H1 (cell line): ENCODE measurements around the gene ARHGEF38. TPM values are rescaled to one million over a fixed set of nuclear protein-coding genes. Genes with fewer than 3 reads are reported as not detected.

ENCODE experiments used
- CTCF ChIA-PET: fragments of 300-600 bp; sonication (Branson Sonifier 250); formaldehyde crosslinking; loops from one replicate; lab custom pipeline; 2021; ENCODE audit not compliant: partially characterized antibody; lab: Charles Lee
- POLR2A ChIA-PET: fragments of 300-600 bp; sonication (Branson Sonifier 250); formaldehyde crosslinking; loops from one replicate; lab custom pipeline; 2021; ENCODE audit warnings: inconsistent platforms; ENCODE audit not compliant: partially characterized antibody; lab: Charles Lee
- DNase-seq, 2 experiments: peaks; one replicate each; pipeline versions ENCODE4 v3.0.0 to v3.0.0-alpha.2; 2010 to 2022; ENCODE audit warnings: low spot score in 2 of 2, low read depth in 1 of 2, mixed read lengths in 1 of 2
- FAIRE-seq: peaks from 2 replicates; lab custom pipeline; 2011; peaks lifted over from hg19 to GRCh38; lab: Jason Lieb, UNC
- H2AFZ ChIP-seq: 2 replicates; pipeline ENCODE4 v1.8.1; 2012; ENCODE audit warnings: low read length, inconsistent platforms
- H2AK5ac ChIP-seq: 2 replicates; pipeline ENCODE4 v1.6.1; 2013; ENCODE audit warnings: low read depth, low read length
- H2BK120ac ChIP-seq: replicated peaks from 2 replicates; pipeline ENCODE3; 2013; ENCODE audit warnings: low read depth, low read length, inconsistent platforms
- H2BK12ac ChIP-seq: 2 replicates; pipeline ENCODE4 v1.6.1; 2013; ENCODE audit warnings: low read depth, low read length
- H2BK15ac ChIP-seq: 2 replicates; pipeline ENCODE4 v1.6.1; 2013; ENCODE audit warnings: low read length
- H2BK20ac ChIP-seq: 2 replicates; pipeline ENCODE4 v1.6.1; 2013; ENCODE audit warnings: low read length
- H2BK5ac ChIP-seq: 2 replicates; pipeline ENCODE4 v1.6.1; 2013; ENCODE audit warnings: low read depth, low read length
- H3K14ac ChIP-seq: 2 replicates; pipeline ENCODE4 v1.6.1; 2013; ENCODE audit warnings: inconsistent platforms; ENCODE audit not compliant: insufficient read length
- H3K18ac ChIP-seq: 2 replicates; pipeline ENCODE4 v1.6.1; 2013; ENCODE audit warnings: low read length; ENCODE audit errors: extremely low read depth
- H3K23ac ChIP-seq: 2 replicates; pipeline ENCODE4 v1.6.1; 2013; ENCODE audit warnings: inconsistent platforms; ENCODE audit not compliant: insufficient read length
- H3K23me2 ChIP-seq: 2 replicates; pipeline ENCODE4 v1.6.1; 2013; ENCODE audit warnings: low read depth, low read length
- H3K27ac ChIP-seq: 2 replicates; pipeline ENCODE4 v1.6.1; 2011; ENCODE audit warnings: low read depth, low read length, inconsistent platforms
- H3K27me3 ChIP-seq, 4 experiments: replicated peaks in 1 of 4; 1 replicate in 1 of 4; 2 replicates in 3 of 4; pipeline versions ENCODE4 v1.6.1 to v1.8.1; 2011 to 2013; ENCODE audit warnings: low read length in 3 of 4, mild to moderate bottlenecking in 3 of 4, inconsistent platforms in 2 of 4, mixed read lengths in 2 of 4, moderate library complexity in 1 of 4; ENCODE audit not compliant: control insufficient read depth in 3 of 4, insufficient read depth in 3 of 4; ENCODE audit errors: extremely low read depth in 1 of 4
- H3K36me3 ChIP-seq, 4 experiments: 2 replicates each; pipeline versions ENCODE4 v1.6.1 to v1.8.1; 2011 to 2013; ENCODE audit warnings: mild to moderate bottlenecking in 4 of 4, low read length in 3 of 4, moderate library complexity in 2 of 4, control low read depth in 1 of 4, inconsistent platforms in 1 of 4; ENCODE audit not compliant: insufficient read depth in 4 of 4, control insufficient read depth in 2 of 4
- H3K4ac ChIP-seq: replicated peaks from 2 replicates; pipeline ENCODE3; 2013; ENCODE audit warnings: low read length, low read depth, mixed read lengths, inconsistent platforms; ENCODE audit not compliant: insufficient read length
- H3K4me1 ChIP-seq, 4 experiments: replicated peaks in 1 of 4; 1 replicate in 1 of 4; 2 replicates in 3 of 4; pipeline versions ENCODE4 v1.6.1 to v1.8.1; 2011 to 2013; ENCODE audit warnings: low read length in 3 of 4, inconsistent platforms in 2 of 4, mixed read lengths in 1 of 4; ENCODE audit not compliant: insufficient read depth in 4 of 4, control insufficient read depth in 3 of 4
- H3K4me2 ChIP-seq, 2 experiments: 2 replicates each; pipeline versions ENCODE4 v1.6.1 to v1.8.1; 2011 to 2013; ENCODE audit warnings: low read depth in 2 of 2, low read length in 2 of 2, control low read depth in 1 of 2, inconsistent platforms in 1 of 2, mild to moderate bottlenecking in 1 of 2; ENCODE audit not compliant: insufficient read depth in 1 of 2
- H3K4me3 ChIP-seq, 4 experiments: fragments of 200-600, 300-600 bp in 1 of 4; sonication (generic), shearing (Covaris generic), sonication (Bioruptor Twin) in 1 of 4; 2 replicates each; pipeline versions ENCODE4 v1.5.1 to v1.8.1; 2011 to 2016; ENCODE audit warnings: low read length in 4 of 4, low read depth in 3 of 4, control low read depth in 2 of 4, inconsistent platforms in 2 of 4, mild to moderate bottlenecking in 2 of 4, mixed read lengths in 1 of 4, moderate library complexity in 1 of 4; ENCODE audit not compliant: insufficient read depth in 2 of 4; ENCODE audit errors: extremely low read depth in 1 of 4
- H3K56ac ChIP-seq: replicated peaks from 2 replicates; pipeline ENCODE3; 2013; ENCODE audit warnings: low read depth, mild to moderate bottlenecking, mixed read lengths, low read length, inconsistent platforms; ENCODE audit not compliant: insufficient read length
- H3K79me1 ChIP-seq: 2 replicates; pipeline ENCODE4 v1.6.1; 2013; ENCODE audit warnings: low read depth, low read length, control low read depth
- H3K79me2 ChIP-seq, 2 experiments: 2 replicates each; pipeline versions ENCODE4 v1.6.1 to v1.8.1; 2012 to 2013; ENCODE audit warnings: low read length in 2 of 2, mild to moderate bottlenecking in 2 of 2, inconsistent platforms in 1 of 2; ENCODE audit not compliant: insufficient read depth in 2 of 2, control insufficient read depth in 1 of 2
- H3K9ac ChIP-seq, 4 experiments: replicated peaks in 1 of 4; 1 replicate in 1 of 4; 2 replicates in 3 of 4; pipeline versions ENCODE4 v1.6.1 to v1.8.1; 2011 to 2013; ENCODE audit warnings: low read depth in 3 of 4, low read length in 3 of 4, control low read depth in 2 of 4, mild to moderate bottlenecking in 2 of 4, moderate library complexity in 2 of 4, inconsistent platforms in 1 of 4; ENCODE audit errors: extremely low read depth in 1 of 4
- H3K9me3 ChIP-seq, 2 experiments: 2 replicates each; pipeline versions ENCODE4 v1.6.1 to v1.8.1; 2012 to 2013; ENCODE audit warnings: mild to moderate bottlenecking in 2 of 2, moderate library complexity in 2 of 2, control low read depth in 1 of 2, inconsistent platforms in 1 of 2, low read depth in 1 of 2, low read length in 1 of 2, mixed read lengths in 1 of 2; ENCODE audit not compliant: insufficient read depth in 2 of 2
- H4K20me1 ChIP-seq, 2 experiments: replicated peaks in 1 of 2; 2 replicates each; pipeline versions ENCODE3 to v1.8.1; 2011 to 2013; ENCODE audit warnings: inconsistent platforms in 2 of 2, low read length in 2 of 2, mild to moderate bottlenecking in 1 of 2; ENCODE audit not compliant: insufficient read depth in 2 of 2, control insufficient read depth in 1 of 2
- H4K5ac ChIP-seq: 2 replicates; pipeline ENCODE4 v1.6.1; 2013; ENCODE audit warnings: low read length, low read depth, mixed read lengths, inconsistent platforms; ENCODE audit not compliant: insufficient read length
- H4K8ac ChIP-seq: 2 replicates; pipeline ENCODE4 v1.8.0; 2013; ENCODE audit warnings: mild to moderate bottlenecking, moderate library complexity, low read length, inconsistent platforms; ENCODE audit not compliant: insufficient read depth; ENCODE audit errors: extremely low read depth
- H4K91ac ChIP-seq: replicated peaks from 2 replicates; pipeline ENCODE3; 2013; ENCODE audit warnings: low read length, mixed read lengths, inconsistent platforms; ENCODE audit not compliant: insufficient read length
- CBX8 ChIP-seq: fragments of 300-800, 300-1000 bp; sonication (generic); IDR thresholded peaks from 2 replicates; pipeline ENCODE4 v1.7.1; 2016; ENCODE audit warnings: low read depth, low read length, borderline replicate concordance
- CREB1 ChIP-seq: IDR thresholded peaks from 2 replicates; pipeline ENCODE4 v1.6.1; 2012; ENCODE audit warnings: inconsistent platforms
- FOSL1 ChIP-seq: IDR thresholded peaks from 2 replicates; pipeline ENCODE4 v1.6.1; 2011; ENCODE audit warnings: mild to moderate bottlenecking, low read depth, low read length, moderate library complexity; ENCODE audit not compliant: insufficient read depth
- HDAC6 ChIP-seq: IDR thresholded peaks from one replicate; pipeline ENCODE4 v1.7.1; 2012; ENCODE audit warnings: low read depth, mild to moderate bottlenecking, inconsistent platforms, low read length, moderate library complexity
- RXRA ChIP-seq: IDR thresholded peaks from 2 replicates; pipeline ENCODE4 v1.6.1; 2011; ENCODE audit warnings: low read depth, mild to moderate bottlenecking, low read length, moderate library complexity; ENCODE audit not compliant: insufficient read depth
- SAP30 ChIP-seq: fragments of 300-600 bp; sonication (generic); IDR thresholded peaks from 2 replicates; pipeline ENCODE4 v1.7.1; 2012; ENCODE audit warnings: low read length, moderate library complexity, mild to moderate bottlenecking, inconsistent platforms; ENCODE audit not compliant: insufficient read depth, insufficient replicate concordance
- SP1 ChIP-seq: IDR thresholded peaks from 2 replicates; pipeline ENCODE4 v1.6.1; 2011; ENCODE audit warnings: low read depth, low read length
- SP4 ChIP-seq: IDR thresholded peaks from 2 replicates; pipeline ENCODE4 v1.6.1; 2012; ENCODE audit warnings: low read length, inconsistent platforms
- TBP ChIP-seq: IDR thresholded peaks from 2 replicates; pipeline ENCODE4 v1.6.1; 2011; ENCODE audit warnings: low read depth, low read length, improper control_type of control experiment
- WGBS, 2 experiments: shearing (Covaris generic) in 1 of 2; methylation state at CpG; one replicate each; pipeline versions ENCODE4 v1.1.6 to v1.1.7; 2013 to 2015; ENCODE audit warnings: low lambda C conversion rate in 2 of 2, mixed read lengths in 2 of 2, inconsistent platforms in 1 of 2, low coverage in 1 of 2, missing lambda C conversion rate in 1 of 2; ENCODE audit not compliant: insufficient replicate concordance in 2 of 2, insufficient coverage in 1 of 2, insufficient read length in 1 of 2; ENCODE audit errors: extremely low coverage in 1 of 2, missing lambda C conversion rate in 1 of 2; 5-methylcytosine and 5-hydroxymethylcytosine counted together
- polyA plus RNA-seq, 7 experiments: library from polyadenylated mRNA; depleted of rRNA in 3 of 7; stranded (reverse) in 5 of 7; unstranded in 2 of 7; fragments of >200 nt in 5 of 7; fragments of 200-250 nt in 2 of 7; gene quantifications; 1 replicate in 5 of 7; 2 replicates in 1 of 7; 4 replicates in 1 of 7; pipeline versions ENCODE4 v1.2.1 to v1.2.3, GENCODE V29; 2011 to 2013; ENCODE audit warnings: missing spikeins in 2 of 7, mixed read lengths in 2 of 7
- total RNA-seq: library from RNA; stranded (reverse); fragmentation: NEBNext Ultra II Directional; extraction: Animal tissue kit (Norgen Biotek cat#: 25700); gene quantifications from 2 replicates; pipeline ENCODE4 v1.2.1, GENCODE V29; 2021

ARHGEF38 gene
- total and polyA plus RNA-seq, 2 of the 8 experiments (the other 6 are each of a cell fraction or from before 2014, with no cell fraction given), result not detected

- Histone ChIP-seq H2BK120ac (no peak overlapping the region), H3K9me3 (no peaks in the 10 kb centered on the region), H2BK12ac (no peak overlapping the region), H4K5ac (no peak overlapping the region)
- POLR2A ChIA-PET, result no interaction called here
- no peak for DNase-seq
- no peak for TF ChIP-seq TBP
- TF ChIP-seq SAP30, result no peak
- no peak for TF ChIP-seq RXRA
- TF ChIP-seq CREB1, result no peak
- TF ChIP-seq CBX8, result no peak
- TF ChIP-seq FOSL1, result no peak
- TF ChIP-seq HDAC6, result no peak
- TF ChIP-seq SP1, result no peak
- TF ChIP-seq SP4, result no peak
- TF ChIP-seq, all 59 proteins: peak for 0
- 93% methylated on average over 1 of the region's 1 CpG; no CpG with 5 or more reads in 1 of the 2 experiments for WGBS, 2 experiments
- no peak overlapping the region for H2BK5ac ChIP-seq
- H4K91ac ChIP-seq, result no peak overlapping the region
- H3K14ac ChIP-seq, result no peak overlapping the region
- H3K36me3 ChIP-seq, result no peaks in the 10 kb centered on the region
- no peak overlapping the region for H4K8ac ChIP-seq
- H3K56ac ChIP-seq, result no peak overlapping the region
- no peaks in the 10 kb centered on the region for H4K20me1 ChIP-seq
- H3K18ac ChIP-seq, result no peak overlapping the region
- H3K4me3 ChIP-seq, result no peak overlapping the region
- no peaks in the 10 kb centered on the region for H3K23me2 ChIP-seq
- H2BK15ac ChIP-seq, result no peak overlapping the region
- H3K79me2 ChIP-seq, result no peaks in the 10 kb centered on the region
- H3K27ac ChIP-seq, result no peak overlapping the region
- H3K79me1 ChIP-seq, result no peaks in the 10 kb centered on the region
- no peak overlapping the region for H2AFZ ChIP-seq
- CTCF ChIA-PET, result interaction anchor here (0.6 to 4.3 kb wide), 5 partner anchors 11 to 100 kb away, joined by 3 to 24 read pairs (median 4); no protein-coding TSS in a partner anchor
- H3K27me3 ChIP-seq, result no peaks in the 10 kb centered on the region
- no peaks in the 10 kb centered on the region; a peak in 1 of 7 replicates for H3K4me1 ChIP-seq
- no peak overlapping the region for H3K9ac ChIP-seq
- no peak overlapping the region for H2BK20ac ChIP-seq
- no peak overlapping the region for H3K4me2 ChIP-seq
- no peak overlapping the region for H2AK5ac ChIP-seq
- no peak overlapping the region for H3K23ac ChIP-seq
- H3K4ac ChIP-seq, result no peak overlapping the region
- FAIRE-seq, result no peak
Observed at GRCh38 chr4:105620640-105621323, 68.4 kb downstream of the ARHGEF38 start.
